Liver (tissue), 9 donors: ENCODE data around the gene GRIN3B. TPM values are rescaled to one million over a fixed set of nuclear protein-coding genes. Genes with fewer than 3 reads are reported as not detected.

Source experiments
- DNase-seq: peaks from one replicate; pipeline ENCODE4 v3.0.0-alpha.2; 2017; ENCODE audit warnings: low spot score
- H3K27ac ChIP-seq, 2 donors: one replicate each; pipeline ENCODE4 v1.7.0; 2013; ENCODE audit warnings: inconsistent platforms in 2 of 2, low read length in 2 of 2, control low read depth in 1 of 2, low read depth in 1 of 2, mild to moderate bottlenecking in 1 of 2
- H3K27me3 ChIP-seq, 4 donors: one replicate each; pipeline versions ENCODE4 v1.6.1 to v1.7.0; 2013; ENCODE audit warnings: low read length in 3 of 4, inconsistent platforms in 1 of 4, mild to moderate bottlenecking in 1 of 4, moderate library complexity in 1 of 4; ENCODE audit not compliant: control insufficient read depth in 4 of 4, insufficient read depth in 4 of 4
- H3K36me3 ChIP-seq, 4 donors: one replicate each; pipeline versions ENCODE4 v1.6.1 to v1.7.0; 2013; ENCODE audit warnings: low read length in 3 of 4, mild to moderate bottlenecking in 3 of 4, low read depth in 1 of 4, moderate library complexity in 1 of 4; ENCODE audit not compliant: control insufficient read depth in 4 of 4, insufficient read depth in 3 of 4
- H3K4me1 ChIP-seq, 4 donors: one replicate each; pipeline versions ENCODE4 v1.6.1 to v1.7.0; 2013; ENCODE audit warnings: low read length in 3 of 4, mild to moderate bottlenecking in 3 of 4, moderate library complexity in 1 of 4; ENCODE audit not compliant: control insufficient read depth in 4 of 4, insufficient read depth in 4 of 4
- H3K4me3 ChIP-seq, 3 donors: one replicate each; pipeline versions ENCODE4 v1.6.1 to v1.7.0; 2013; ENCODE audit warnings: low read length in 3 of 3, control low read depth in 1 of 3, low read depth in 1 of 3, mild to moderate bottlenecking in 1 of 3
- H3K9ac ChIP-seq, 2 donors: one replicate each; pipeline ENCODE4 v1.7.0; 2013; ENCODE audit warnings: low read length in 2 of 2, mild to moderate bottlenecking in 2 of 2, moderate library complexity in 2 of 2, control low read depth in 1 of 2, low read depth in 1 of 2
- H3K9me3 ChIP-seq, 4 donors: one replicate each; pipeline versions ENCODE4 v1.6.1 to v1.7.0; 2013; ENCODE audit warnings: low read length in 3 of 4; ENCODE audit not compliant: control insufficient read depth in 4 of 4
- EGR1 ChIP-seq, 2 donors: IDR thresholded peaks; 2 replicates each; pipeline ENCODE4 v1.6.1; 2016 to 2018; ENCODE audit warnings: antibody characterized with exemption in 2 of 2, low read depth in 2 of 2
- FOXA1 ChIP-seq: IDR thresholded peaks from 2 replicates; pipeline ENCODE4 v1.6.1; 2016; ENCODE audit warnings: antibody characterized with exemption
- FOXA2 ChIP-seq: IDR thresholded peaks from 2 replicates; pipeline ENCODE4 v1.6.1; 2016; ENCODE audit warnings: antibody characterized with exemption
- GABPA ChIP-seq, 2 donors: IDR thresholded peaks in 1 of 2; conservative IDR thresholded peaks in 1 of 2; 2 replicates each; pipeline ENCODE4 v1.6.1; 2016; ENCODE audit warnings: antibody characterized with exemption in 2 of 2, mild to moderate bottlenecking in 1 of 2, moderate library complexity in 1 of 2
- HNF4A ChIP-seq, 2 donors: conservative IDR thresholded peaks; 2 replicates each; pipeline ENCODE4 v1.6.1; 2016; ENCODE audit warnings: antibody characterized with exemption in 2 of 2, mild to moderate bottlenecking in 2 of 2
- HNF4G ChIP-seq: IDR thresholded peaks from 2 replicates; pipeline ENCODE4 v1.6.1; 2016; ENCODE audit warnings: antibody characterized with exemption
- JUND ChIP-seq, 2 donors: IDR thresholded peaks; 2 replicates each; pipeline ENCODE4 v1.6.1; 2016; ENCODE audit warnings: antibody characterized with exemption in 2 of 2
- NR2F2 ChIP-seq: IDR thresholded peaks from 2 replicates; pipeline ENCODE4 v1.6.1; 2016; ENCODE audit warnings: antibody characterized with exemption
- RAD21 ChIP-seq, 2 donors: IDR thresholded peaks; 2 replicates each; pipeline ENCODE4 v1.6.1; 2016; ENCODE audit warnings: antibody characterized with exemption in 2 of 2, mild to moderate bottlenecking in 2 of 2
- RXRA ChIP-seq, 2 donors: IDR thresholded peaks; 2 replicates each; pipeline ENCODE4 v1.6.1; 2017 to 2018; ENCODE audit warnings: antibody characterized with exemption in 2 of 2, mild to moderate bottlenecking in 1 of 2
- SP1 ChIP-seq: IDR thresholded peaks from 2 replicates; pipeline ENCODE4 v1.6.1; 2018; ENCODE audit warnings: antibody characterized with exemption, mild to moderate bottlenecking
- TAF1 ChIP-seq: conservative IDR thresholded peaks from 2 replicates; pipeline ENCODE4 v1.6.1; 2016; ENCODE audit warnings: antibody characterized with exemption, mild to moderate bottlenecking
- YY1 ChIP-seq: IDR thresholded peaks from 2 replicates; pipeline ENCODE4 v1.6.1; 2016; ENCODE audit warnings: antibody characterized with exemption, mild to moderate bottlenecking
- WGBS: extraction: QIAGEN DNeasy Blood & Tissue Kit; methylation state at CpG from one replicate; pipeline ENCODE4 v1.1.7; 2013; 5-methylcytosine and 5-hydroxymethylcytosine counted together
- polyA plus RNA-seq, 2 donors: library from polyadenylated mRNA; stranded (reverse) in 1 of 2; unstranded in 1 of 2; fragments of 200-250 nt in 1 of 2; fragments of >200 nt in 1 of 2; fragmentation: Nextera tagmentation in 1 of 2; extraction: Ambion mirVana in 1 of 2; gene quantifications; one replicate each; pipeline versions ENCODE4 v1.2.1 to v1.2.3, GENCODE V29; 2013 to 2015
- total RNA-seq, 2 donors: library from RNA; depleted of rRNA; stranded (reverse); fragments of >200 nt; gene quantifications; one replicate each; pipeline ENCODE4 v1.2.3, GENCODE V29; 2014
- TF ChIP-seq, protein P1 (sequence below): IDR thresholded peaks from 2 replicates; pipeline ENCODE4 v1.6.1; 2016; ENCODE audit warnings: antibody characterized with exemption
- TF ChIP-seq, protein P2 (sequence below): IDR thresholded peaks from 2 replicates; pipeline ENCODE4 v1.6.1; 2016; ENCODE audit warnings: antibody characterized with exemption
- TF ChIP-seq, protein P3 (sequence below): fragments of 150-350 bp; IDR thresholded peaks from 2 replicates; pipeline ENCODE4 v1.5.1; 2017; ENCODE audit warnings: improper control_type of control experiment, low read depth, low read length; ENCODE audit not compliant: missing input control
- TF ChIP-seq, protein P4 (sequence below): IDR thresholded peaks from 2 replicates; pipeline ENCODE4 v1.6.1; 2016; ENCODE audit warnings: antibody characterized with exemption, mild to moderate bottlenecking
- TF ChIP-seq, protein P5 (sequence below): IDR thresholded peaks from 2 replicates; pipeline ENCODE4 v1.6.1; 2016; ENCODE audit warnings: antibody characterized with exemption
- donor health status: healthy.
- donor health status: healthy.
- donor health status: healthy.
- donor health status: healthy.
- donor health status: healthy.

Gene GRIN3B
- total and polyA plus RNA-seq, 4 donors, result 0.05 TPM; not detected in 3

DNA sequence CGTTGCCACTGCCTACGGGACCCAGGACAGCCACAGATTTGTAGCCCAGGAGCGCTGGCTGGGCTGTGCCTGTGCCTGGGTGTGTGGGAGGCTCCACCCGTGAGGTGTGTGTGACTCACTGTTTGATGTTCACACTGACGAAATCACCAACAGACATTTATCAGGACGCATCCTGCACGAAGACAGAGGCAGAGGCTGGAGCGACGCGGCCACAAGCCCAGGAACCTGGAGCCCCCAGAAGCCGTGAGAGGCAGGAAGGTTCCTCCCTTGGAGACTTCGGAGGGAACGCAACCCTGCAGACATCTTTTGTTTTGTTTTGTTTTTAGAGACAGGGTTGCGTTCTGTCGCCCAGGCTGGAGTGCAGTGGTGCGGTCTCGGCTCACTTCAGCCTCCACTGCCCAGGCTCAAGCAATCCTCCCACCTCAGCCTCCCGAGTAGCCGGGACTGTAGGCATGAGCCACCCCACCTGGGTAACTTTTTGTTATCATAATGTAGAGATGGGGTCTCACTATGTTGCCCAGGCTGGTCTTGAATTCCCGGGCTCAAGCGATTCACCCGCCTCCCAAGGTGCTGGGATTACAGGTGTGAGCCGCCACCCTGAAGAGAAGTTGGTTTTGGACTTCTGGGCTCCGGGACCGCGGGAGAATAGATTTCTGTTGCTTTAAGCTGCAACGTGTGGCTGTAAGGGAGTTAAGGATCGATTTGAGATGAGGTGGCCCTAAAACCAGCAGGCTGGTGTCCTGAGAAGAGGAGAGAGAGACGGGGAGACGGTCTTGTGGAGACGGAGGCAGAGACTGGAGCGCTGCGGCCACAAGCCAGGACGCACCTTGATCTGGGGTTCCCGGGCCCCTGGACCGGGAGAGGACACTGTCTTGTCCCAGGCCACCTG is 41.0 kb upstream of the GRIN3B start:
- H3K36me3 ChIP-seq, result peaks cover 0 to 2% (median under 1%) of the 10 kb centered on the region in 4 donors

DNA sequence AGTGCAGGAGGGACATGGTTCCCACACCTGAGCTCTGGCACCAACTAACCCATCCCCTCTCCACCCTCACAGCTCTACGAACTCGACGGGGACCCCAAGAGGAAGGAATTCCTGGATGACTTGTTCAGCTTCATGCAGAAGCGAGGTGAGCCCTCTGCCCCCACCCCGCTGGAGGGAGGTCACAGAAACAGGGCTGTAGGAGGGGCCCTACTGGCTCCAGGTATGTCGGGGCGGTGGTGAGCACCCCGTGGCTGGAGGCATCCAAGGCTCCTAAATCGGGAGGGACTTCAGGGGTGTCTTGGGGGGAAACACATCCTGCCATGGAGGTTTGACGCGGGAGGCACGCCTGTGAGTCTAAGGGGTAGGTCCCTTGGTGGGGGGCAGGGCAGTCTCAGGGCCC is 40.2 kb upstream of the GRIN3B start:
- Histone ChIP-seq H3K27ac (no peak overlapping the region), H3K36me3 (peaks cover 0 to 6% (median under 1%) of the 10 kb centered on the region in 4 donors), H3K4me3 (no peak overlapping the region), H3K4me1 (no peaks in the 10 kb centered on the region), H3K9ac (no peak overlapping the region), H3K27me3 (no peaks in the 10 kb centered on the region), H3K9me3 (no peaks in the 10 kb centered on the region)
- no peak for DNase-seq
- WGBS, result 67% methylated on average over 12 of the region's 12 CpGs
- TF ChIP-seq, protein P1, sequence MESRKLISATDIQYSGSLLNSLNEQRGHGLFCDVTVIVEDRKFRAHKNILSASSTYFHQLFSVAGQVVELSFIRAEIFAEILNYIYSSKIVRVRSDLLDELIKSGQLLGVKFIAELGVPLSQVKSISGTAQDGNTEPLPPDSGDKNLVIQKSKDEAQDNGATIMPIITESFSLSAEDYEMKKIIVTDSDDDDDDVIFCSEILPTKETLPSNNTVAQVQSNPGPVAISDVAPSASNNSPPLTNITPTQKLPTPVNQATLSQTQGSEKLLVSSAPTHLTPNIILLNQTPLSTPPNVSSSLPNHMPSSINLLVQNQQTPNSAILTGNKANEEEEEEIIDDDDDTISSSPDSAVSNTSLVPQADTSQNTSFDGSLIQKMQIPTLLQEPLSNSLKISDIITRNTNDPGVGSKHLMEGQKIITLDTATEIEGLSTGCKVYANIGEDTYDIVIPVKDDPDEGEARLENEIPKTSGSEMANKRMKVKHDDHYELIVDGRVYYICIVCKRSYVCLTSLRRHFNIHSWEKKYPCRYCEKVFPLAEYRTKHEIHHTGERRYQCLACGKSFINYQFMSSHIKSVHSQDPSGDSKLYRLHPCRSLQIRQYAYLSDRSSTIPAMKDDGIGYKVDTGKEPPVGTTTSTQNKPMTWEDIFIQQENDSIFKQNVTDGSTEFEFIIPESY, result no peak
- no peak for TF ChIP-seq NR2F2
- TF ChIP-seq EGR1 (IDR thresholded peaks at IDR 0.05; ENCODE audit: low read depth in 2 of 2), result no peak
- TF ChIP-seq RXRA (IDR thresholded peaks at IDR 0.05), result no peak
- TF ChIP-seq JUND (IDR thresholded peaks at IDR 0.05), result no peak
- TF ChIP-seq, protein P2, sequence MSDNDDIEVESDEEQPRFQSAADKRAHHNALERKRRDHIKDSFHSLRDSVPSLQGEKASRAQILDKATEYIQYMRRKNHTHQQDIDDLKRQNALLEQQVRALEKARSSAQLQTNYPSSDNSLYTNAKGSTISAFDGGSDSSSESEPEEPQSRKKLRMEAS, result no peak
- TF ChIP-seq FOXA2, result no peak
- no peak for TF ChIP-seq TAF1
- TF ChIP-seq, protein P3, sequence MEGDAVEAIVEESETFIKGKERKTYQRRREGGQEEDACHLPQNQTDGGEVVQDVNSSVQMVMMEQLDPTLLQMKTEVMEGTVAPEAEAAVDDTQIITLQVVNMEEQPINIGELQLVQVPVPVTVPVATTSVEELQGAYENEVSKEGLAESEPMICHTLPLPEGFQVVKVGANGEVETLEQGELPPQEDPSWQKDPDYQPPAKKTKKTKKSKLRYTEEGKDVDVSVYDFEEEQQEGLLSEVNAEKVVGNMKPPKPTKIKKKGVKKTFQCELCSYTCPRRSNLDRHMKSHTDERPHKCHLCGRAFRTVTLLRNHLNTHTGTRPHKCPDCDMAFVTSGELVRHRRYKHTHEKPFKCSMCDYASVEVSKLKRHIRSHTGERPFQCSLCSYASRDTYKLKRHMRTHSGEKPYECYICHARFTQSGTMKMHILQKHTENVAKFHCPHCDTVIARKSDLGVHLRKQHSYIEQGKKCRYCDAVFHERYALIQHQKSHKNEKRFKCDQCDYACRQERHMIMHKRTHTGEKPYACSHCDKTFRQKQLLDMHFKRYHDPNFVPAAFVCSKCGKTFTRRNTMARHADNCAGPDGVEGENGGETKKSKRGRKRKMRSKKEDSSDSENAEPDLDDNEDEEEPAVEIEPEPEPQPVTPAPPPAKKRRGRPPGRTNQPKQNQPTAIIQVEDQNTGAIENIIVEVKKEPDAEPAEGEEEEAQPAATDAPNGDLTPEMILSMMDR, result no peak
- no peak for TF ChIP-seq SP1
- TF ChIP-seq, protein P4, sequence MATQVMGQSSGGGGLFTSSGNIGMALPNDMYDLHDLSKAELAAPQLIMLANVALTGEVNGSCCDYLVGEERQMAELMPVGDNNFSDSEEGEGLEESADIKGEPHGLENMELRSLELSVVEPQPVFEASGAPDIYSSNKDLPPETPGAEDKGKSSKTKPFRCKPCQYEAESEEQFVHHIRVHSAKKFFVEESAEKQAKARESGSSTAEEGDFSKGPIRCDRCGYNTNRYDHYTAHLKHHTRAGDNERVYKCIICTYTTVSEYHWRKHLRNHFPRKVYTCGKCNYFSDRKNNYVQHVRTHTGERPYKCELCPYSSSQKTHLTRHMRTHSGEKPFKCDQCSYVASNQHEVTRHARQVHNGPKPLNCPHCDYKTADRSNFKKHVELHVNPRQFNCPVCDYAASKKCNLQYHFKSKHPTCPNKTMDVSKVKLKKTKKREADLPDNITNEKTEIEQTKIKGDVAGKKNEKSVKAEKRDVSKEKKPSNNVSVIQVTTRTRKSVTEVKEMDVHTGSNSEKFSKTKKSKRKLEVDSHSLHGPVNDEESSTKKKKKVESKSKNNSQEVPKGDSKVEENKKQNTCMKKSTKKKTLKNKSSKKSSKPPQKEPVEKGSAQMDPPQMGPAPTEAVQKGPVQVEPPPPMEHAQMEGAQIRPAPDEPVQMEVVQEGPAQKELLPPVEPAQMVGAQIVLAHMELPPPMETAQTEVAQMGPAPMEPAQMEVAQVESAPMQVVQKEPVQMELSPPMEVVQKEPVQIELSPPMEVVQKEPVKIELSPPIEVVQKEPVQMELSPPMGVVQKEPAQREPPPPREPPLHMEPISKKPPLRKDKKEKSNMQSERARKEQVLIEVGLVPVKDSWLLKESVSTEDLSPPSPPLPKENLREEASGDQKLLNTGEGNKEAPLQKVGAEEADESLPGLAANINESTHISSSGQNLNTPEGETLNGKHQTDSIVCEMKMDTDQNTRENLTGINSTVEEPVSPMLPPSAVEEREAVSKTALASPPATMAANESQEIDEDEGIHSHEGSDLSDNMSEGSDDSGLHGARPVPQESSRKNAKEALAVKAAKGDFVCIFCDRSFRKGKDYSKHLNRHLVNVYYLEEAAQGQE, result no peak

More for the DNA sequence above, 41.0 kb upstream of the GRIN3B start:
- WGBS, result 92% methylated on average over 36 of the region's 36 CpGs
- no peaks in the 10 kb centered on the region for H3K27me3 ChIP-seq
- no peak overlapping the region for H3K9ac ChIP-seq
- no peaks in the 10 kb centered on the region for H3K9me3 ChIP-seq
- no peaks in the 10 kb centered on the region for H3K4me1 ChIP-seq
- TF ChIP-seq FOXA2 (no peak), RXRA (IDR thresholded peaks at IDR 0.05) (no peak), RAD21 (IDR thresholded peaks at IDR 0.05) (no peak), EGR1 (IDR thresholded peaks at IDR 0.05; ENCODE audit: low read depth in 2 of 2) (no peak), JUND (IDR thresholded peaks at IDR 0.05) (no peak), HNF4G (no peak), FOXA1 (no peak), GABPA (IDR thresholded peaks at IDR 0.05 in 1 of 2, conservative IDR thresholded peaks at IDR 0.05 in 1 of 2) (no peak), YY1 (no peak), HNF4A (conservative IDR thresholded peaks at IDR 0.05) (no peak)
- TF ChIP-seq, protein P5, sequence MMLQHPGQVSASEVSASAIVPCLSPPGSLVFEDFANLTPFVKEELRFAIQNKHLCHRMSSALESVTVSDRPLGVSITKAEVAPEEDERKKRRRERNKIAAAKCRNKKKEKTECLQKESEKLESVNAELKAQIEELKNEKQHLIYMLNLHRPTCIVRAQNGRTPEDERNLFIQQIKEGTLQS, result no peak
- TF ChIP-seq, protein P3, result no peak
- TF ChIP-seq, protein P1, result no peak
- no peak overlapping the region for H3K27ac ChIP-seq
- DNase-seq, result no peak
- no peak overlapping the region for H3K4me3 ChIP-seq
